Measurements from ENCODE around the gene RNPS1. TPM values are rescaled to one million over a fixed set of nuclear protein-coding genes. Genes with fewer than 3 reads are reported as not detected.

RNPS1 gene
- polyA plus RNA-seq, 1 experiment: 129 TPM

DNA sequence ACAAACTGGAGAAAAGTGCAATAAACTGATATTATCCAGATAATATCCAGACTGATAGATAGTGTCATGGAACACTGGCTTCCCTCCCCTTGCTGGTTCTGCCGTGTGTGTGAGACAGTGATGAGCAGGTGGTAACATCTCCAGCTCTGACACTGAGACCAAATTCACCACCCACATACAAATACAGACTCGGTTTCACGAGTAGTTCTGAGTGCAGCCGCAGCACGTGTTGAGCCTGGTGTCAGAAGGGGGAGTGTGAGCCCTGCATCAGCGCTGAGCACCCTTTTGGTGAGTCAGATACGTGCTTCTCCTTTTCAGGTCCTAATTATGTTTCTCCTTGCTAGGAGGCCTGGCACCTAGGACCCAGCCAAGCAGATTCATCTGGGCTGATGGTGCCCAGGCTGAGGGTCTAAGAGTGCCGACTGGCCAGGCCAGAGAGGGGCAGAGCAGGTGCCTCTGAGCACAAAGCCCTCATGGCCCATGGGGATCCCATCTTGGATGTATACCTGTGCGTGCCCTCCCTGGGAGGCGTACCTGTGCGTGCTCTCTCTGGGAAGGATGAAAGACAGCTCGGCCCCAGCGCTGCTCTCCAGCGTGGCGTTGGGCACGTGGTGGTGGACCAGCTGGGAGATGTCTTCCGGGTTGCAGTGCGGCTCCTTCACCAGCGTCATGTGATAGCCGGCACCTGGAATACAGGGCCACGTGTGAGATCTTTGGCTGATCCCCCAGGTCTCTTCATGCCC, 27.3 kb upstream of the RNPS1 start:
- TF ChIP-seq, protein P1, sequence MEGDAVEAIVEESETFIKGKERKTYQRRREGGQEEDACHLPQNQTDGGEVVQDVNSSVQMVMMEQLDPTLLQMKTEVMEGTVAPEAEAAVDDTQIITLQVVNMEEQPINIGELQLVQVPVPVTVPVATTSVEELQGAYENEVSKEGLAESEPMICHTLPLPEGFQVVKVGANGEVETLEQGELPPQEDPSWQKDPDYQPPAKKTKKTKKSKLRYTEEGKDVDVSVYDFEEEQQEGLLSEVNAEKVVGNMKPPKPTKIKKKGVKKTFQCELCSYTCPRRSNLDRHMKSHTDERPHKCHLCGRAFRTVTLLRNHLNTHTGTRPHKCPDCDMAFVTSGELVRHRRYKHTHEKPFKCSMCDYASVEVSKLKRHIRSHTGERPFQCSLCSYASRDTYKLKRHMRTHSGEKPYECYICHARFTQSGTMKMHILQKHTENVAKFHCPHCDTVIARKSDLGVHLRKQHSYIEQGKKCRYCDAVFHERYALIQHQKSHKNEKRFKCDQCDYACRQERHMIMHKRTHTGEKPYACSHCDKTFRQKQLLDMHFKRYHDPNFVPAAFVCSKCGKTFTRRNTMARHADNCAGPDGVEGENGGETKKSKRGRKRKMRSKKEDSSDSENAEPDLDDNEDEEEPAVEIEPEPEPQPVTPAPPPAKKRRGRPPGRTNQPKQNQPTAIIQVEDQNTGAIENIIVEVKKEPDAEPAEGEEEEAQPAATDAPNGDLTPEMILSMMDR (IDR thresholded peaks at IDR 0.05; ENCODE audit: insufficient read depth, low read depth, low read length): no peak
- Histone ChIP-seq H3K27me3 (ENCODE audit: control insufficient read depth, insufficient read depth, low read length) (no peaks in the 10 kb centered on the region), H3K4me3 (ENCODE audit: low read depth, low read length) (no peak overlapping the region), H3K36me3 (ENCODE audit: control insufficient read depth, insufficient read depth, low read length) (no peaks in the 10 kb centered on the region)
- CTCF ChIA-PET: interaction anchor here (2.1 kb wide), 1 partner anchor 206 kb away, joined by 10 read pairs; no protein-coding TSS in a partner anchor
- POLR2A ChIA-PET: no interaction called here
- no peak for DNase-seq (ENCODE audit: low read depth)

DNA sequence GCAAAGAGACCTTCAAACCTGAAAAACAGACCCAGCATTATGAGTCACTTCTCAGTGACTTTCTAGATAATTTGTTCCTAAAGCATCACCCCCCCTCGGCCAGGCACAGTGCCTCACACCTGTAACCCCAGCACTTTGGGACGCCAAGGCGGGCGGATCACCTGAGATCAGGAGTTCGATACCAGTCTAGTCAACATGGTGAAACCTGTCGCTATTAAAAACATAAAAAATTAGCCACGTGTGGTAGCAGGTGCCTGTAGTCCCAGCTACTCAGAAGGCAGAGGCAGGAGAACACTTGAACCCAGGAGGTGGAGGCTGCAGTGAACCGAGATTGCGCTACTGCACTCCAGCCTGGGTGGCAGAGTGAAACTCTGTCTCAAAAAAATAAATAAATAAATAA, 24.3 kb upstream of the RNPS1 start:
- ChIA-PET POLR2A (no interaction called here), CTCF (no interaction called here)
- DNase-seq (ENCODE audit: low read depth): no peak
- TF ChIP-seq, protein P1 (IDR thresholded peaks at IDR 0.05; ENCODE audit: insufficient read depth, low read depth, low read length): no peak
- H3K4me3 ChIP-seq (ENCODE audit: low read depth, low read length): no peak overlapping the region
- H3K36me3 ChIP-seq (ENCODE audit: control insufficient read depth, insufficient read depth, low read length): no peaks in the 10 kb centered on the region
- no peaks in the 10 kb centered on the region for H3K27me3 ChIP-seq (ENCODE audit: control insufficient read depth, insufficient read depth, low read length)

DNA sequence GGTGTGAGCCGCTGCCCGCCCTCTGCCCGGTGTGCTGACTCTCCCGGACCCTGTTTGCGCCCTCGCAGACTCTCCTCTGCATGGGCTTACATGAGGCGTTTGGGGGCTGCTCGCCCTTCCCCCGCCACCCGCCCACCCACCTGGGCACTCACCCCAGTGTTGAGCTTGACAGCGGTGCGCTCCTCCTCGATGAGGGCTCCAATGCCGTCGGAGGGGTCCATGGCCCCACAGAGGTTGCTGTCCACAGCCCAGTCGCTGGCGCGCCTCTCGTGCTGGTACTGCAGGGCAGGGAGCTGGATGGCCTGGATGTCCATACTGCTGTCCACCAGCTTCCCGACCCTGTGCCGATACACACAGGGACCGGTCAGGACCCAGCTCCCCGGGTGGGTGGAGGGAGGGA, 21.4 kb upstream of the RNPS1 start:
- no peak for DNase-seq (ENCODE audit: low read depth)
- ChIA-PET POLR2A (no interaction called here), CTCF (interaction anchor here (0.6 to 1.4 kb wide), 6 partner anchors 10 to 211 kb away, joined by 3 to 4 read pairs (median 3); partner anchors contain the start of gene ABCA3)
- H3K27me3 ChIP-seq (ENCODE audit: control insufficient read depth, insufficient read depth, low read length): no peaks in the 10 kb centered on the region
- H3K36me3 ChIP-seq (ENCODE audit: control insufficient read depth, insufficient read depth, low read length): no peaks in the 10 kb centered on the region
- H3K4me3 ChIP-seq (ENCODE audit: low read depth, low read length): no peak overlapping the region
- TF ChIP-seq, protein P1 (IDR thresholded peaks at IDR 0.05; ENCODE audit: insufficient read depth, low read depth, low read length): no peak

DNA sequence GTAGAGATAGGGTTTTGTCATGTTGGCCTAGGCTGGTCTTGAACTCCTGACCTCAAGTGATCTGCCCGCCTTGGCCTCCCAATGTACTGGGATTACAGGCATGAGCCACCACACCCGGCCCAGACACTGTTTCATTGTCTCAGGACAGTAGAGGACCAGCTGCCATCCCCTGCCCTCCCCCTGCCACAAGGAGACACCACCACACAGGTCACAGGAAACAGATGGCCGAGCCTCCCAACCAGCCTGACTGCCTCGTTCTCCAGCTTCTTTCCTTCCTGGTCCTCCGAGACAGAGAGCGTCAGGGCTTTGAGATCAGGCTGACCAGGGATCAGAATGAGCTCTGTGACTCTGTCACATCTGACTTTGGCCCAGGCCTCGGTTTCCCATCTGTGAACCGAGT, 20.8 kb upstream of the RNPS1 start:
- TF ChIP-seq, protein P1 (IDR thresholded peaks at IDR 0.05; ENCODE audit: insufficient read depth, low read depth, low read length): no peak
- ChIA-PET POLR2A (interaction anchor here (0.5 kb wide), 1 partner anchor 415 kb away, joined by 19 read pairs; no protein-coding TSS in a partner anchor), CTCF (interaction anchor here (0.9 to 1.4 kb wide), 4 partner anchors 9 to 52 kb away, joined by 3 to 4 read pairs (median 4); partner anchors contain the start of gene ABCA3)
- Histone ChIP-seq H3K36me3 (ENCODE audit: control insufficient read depth, insufficient read depth, low read length) (no peaks in the 10 kb centered on the region), H3K27me3 (ENCODE audit: control insufficient read depth, insufficient read depth, low read length) (no peaks in the 10 kb centered on the region), H3K4me3 (ENCODE audit: low read depth, low read length) (no peak overlapping the region)
- DNase-seq (ENCODE audit: low read depth): no peak

DNA sequence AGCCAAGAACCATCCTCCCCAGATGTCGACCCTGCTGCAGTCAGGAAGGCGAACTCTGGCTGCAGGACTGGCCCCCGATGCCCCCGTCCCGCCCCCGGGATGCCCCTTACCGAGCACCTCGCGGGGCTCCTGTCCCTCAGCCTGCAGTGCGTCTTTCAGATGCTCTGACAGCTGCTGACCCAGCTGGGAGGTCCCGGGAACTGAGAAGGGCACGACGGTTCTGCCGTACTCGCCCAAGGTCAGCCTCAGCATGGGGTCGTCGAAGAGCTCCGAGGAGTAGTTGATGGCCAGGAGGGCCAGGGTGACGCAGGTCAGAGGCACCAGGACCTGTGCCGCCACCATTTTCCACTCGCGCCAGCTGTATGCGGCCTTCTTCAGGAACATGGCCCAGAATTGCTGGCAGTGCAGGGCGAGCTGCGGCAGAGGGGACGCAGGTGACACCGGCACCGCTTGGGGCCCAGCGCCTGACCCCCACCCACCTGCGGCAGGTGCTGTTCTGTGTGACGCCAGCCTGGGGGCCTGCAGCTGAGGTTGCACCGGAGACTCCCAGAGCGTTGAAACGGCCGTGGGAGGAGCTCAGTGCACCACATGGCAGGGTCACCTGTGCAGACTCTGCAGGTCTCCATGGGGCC, 20.1 kb upstream of the RNPS1 start:
- ChIA-PET POLR2A (interaction anchor here (0.5 kb wide), 1 partner anchor 414 kb away, joined by 19 read pairs; no protein-coding TSS in a partner anchor), CTCF (interaction anchor here (1.0 to 1.3 kb wide), 2 partner anchors 15 to 18 kb away, joined by 4 read pairs; no protein-coding TSS in a partner anchor)
- H3K4me3 ChIP-seq (ENCODE audit: low read depth, low read length): no peak overlapping the region
- DNase-seq (ENCODE audit: low read depth): no peak
- no peaks in the 10 kb centered on the region for H3K36me3 ChIP-seq (ENCODE audit: control insufficient read depth, insufficient read depth, low read length)
- TF ChIP-seq, protein P1 (IDR thresholded peaks at IDR 0.05; ENCODE audit: insufficient read depth, low read depth, low read length): no peak
- H3K27me3 ChIP-seq (ENCODE audit: control insufficient read depth, insufficient read depth, low read length): no peaks in the 10 kb centered on the region

Measured in BJ (cell line).